IPS DF 19.7 (cell line): ENCODE data around the gene RNASE11.
"Not testable (repeated sequence)": the region's sequence is repeated elsewhere in the genome, so short reads cannot be mapped to it uniquely, and the experiment has no call there.

Source experiments
- DNase-seq: peaks from one replicate; pipeline ENCODE4 v3.0.0-alpha.2; 2013; ENCODE audit warnings: low read depth, low spot score

The RNASE11 gene

DNA sequence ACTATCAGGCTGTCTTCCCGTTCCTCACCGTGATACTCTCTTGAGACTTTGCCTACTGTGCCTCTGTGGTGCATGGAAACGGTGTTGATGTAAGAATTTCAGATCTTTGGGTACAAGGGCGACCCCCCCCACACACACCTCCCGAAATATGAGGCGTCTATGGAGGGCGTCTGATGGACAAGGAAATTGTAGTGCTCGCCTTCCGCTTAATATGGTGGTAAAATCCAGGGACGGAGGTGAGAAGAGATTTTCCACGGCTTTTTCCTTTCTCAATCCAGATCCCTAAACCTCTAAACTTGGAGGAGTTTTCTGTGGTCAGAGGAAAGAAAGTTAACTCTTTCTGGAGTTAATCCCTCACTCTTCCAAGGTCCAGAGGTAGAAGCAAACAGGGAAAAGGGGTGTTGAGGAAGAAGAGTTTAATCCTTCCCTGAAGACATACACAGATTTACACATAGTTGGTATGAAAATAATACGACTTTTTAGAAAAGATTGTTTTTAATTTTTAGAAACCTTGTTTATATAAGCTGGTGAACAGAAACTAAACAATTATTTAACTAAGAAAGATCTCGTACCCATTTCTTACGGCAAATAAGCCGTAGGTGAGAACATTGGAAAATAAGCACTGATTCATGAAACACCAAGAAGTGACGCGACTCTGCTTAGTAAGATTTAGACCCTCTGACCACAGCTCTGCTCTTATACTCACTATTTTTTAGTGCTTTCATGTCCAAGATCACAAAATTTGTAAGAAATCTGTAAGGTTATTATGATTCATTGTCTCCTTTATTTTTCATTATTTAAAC, 26.4 kb upstream of the RNASE11 start:
- no peak for DNase-seq

DNA sequence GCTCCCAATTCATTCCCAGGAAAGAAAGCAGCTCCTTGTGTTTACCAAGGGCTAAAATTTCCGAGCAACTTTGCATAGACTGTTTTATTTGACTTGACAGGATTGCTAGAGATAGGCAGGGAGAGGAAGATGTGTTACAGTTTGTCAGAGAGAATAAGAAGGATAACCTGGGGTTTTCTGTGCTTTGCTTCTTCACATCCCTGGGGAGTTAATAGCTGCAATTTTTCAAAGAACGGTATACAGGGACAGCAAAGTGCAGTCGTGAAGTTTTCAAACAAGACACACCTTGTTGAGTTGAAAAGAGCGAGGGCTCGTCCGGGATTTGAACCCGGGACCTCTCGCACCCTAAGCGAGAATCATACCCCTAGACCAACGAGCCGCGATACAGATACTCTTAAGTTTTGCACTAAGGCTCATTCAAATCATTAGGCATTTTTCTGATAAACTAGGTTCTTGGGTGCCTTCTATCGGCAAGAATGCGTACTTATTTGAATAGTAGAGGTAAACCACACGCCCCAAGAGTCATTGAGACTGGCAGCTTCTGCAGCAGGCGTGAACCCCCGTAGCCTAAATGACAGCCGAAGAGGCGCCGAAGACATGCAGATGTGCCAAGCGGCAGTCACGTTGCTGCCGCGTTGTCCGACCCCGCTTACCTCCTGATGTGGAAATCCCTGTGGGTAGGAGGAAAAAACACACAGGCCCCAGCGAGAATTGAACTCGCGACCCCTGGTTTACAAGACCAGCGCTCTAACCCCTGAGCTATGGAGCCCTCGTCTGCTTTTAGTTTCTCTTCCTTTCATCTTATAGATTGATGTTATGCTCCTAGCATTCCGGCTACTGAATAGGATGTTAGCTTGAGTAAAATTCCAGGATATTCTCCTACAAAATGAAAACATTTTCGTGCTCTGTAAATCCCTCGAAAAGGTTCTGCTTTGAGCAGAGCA, 25.6 kb upstream of the RNASE11 start:
- DNase-seq: no peak

DNA sequence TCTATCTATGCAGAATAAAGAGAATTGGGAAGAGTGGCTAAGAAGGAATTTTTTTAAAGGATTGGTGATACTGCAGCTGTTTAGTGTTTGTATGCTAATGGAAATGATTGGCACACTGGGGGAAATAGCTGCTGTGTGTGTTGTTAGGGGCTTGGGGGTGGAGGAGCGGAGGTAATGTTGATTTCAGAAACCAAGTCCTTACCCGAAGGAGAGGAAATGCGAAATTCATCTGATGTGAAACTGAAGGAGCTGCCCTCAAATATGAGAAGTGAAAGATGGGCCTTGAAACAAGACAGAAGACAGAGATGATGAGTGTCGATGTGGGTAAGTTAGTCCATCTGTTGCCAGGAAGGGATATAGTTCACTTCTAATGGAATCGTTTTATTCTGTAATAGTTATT, 24.6 kb upstream of the RNASE11 start:
- no peak for DNase-seq

DNA sequence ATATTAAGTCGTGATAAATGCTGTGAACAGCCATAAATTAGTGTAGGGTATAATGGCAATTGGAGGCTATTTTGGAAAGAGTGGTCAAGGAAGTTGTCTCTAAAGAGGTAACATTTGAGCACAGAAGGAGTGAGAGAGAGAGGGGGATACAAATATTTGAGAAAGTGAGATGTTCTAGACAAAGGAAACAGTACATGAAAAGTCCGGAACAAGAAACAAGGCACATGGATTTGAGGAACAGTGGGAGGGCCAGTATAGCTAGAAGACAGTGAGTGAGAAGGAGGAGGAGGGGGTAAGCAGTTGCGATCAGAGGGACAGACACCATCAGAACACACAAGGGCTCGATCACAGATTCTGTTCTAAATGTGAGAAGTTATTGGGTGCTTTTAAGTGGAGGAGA, 23.5 kb upstream of the RNASE11 start:
- no peak for DNase-seq

DNA sequence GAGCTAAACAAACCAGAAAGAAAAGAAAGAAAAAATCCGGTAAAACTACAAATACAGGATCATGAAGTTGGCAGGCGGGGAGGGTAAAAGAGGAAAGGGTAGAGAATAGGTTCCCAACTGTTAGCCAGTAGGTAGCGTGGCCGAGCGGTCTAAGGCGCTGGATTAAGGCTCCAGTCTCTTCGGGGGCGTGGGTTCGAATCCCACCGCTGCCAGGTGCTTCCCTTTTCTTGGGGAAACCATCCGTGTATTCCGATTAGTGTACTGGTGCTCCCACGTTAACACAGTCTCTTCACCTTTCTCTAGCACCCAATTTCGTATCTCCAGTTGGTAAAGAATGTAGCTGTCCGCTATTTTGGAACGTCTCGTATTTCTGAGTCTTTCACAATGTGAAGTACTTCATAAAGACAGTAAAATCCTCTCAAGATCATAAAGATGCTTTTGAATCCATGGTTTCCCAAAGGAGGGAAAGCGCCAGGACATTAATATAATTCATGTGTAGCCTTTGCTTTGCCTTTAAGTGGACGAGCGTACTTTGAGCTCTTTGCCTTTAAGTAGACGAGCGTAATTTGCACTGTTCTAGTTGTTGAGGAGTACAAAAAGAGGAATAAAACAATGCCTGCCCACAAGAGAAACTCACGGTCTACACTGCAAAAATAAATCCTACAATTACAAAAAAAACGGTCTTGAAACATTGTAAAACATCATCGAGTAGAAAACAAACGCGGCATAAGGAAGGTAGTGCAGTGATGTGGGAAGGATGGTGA, 22.4 kb upstream of the RNASE11 start:
- DNase-seq: no peak

DNA sequence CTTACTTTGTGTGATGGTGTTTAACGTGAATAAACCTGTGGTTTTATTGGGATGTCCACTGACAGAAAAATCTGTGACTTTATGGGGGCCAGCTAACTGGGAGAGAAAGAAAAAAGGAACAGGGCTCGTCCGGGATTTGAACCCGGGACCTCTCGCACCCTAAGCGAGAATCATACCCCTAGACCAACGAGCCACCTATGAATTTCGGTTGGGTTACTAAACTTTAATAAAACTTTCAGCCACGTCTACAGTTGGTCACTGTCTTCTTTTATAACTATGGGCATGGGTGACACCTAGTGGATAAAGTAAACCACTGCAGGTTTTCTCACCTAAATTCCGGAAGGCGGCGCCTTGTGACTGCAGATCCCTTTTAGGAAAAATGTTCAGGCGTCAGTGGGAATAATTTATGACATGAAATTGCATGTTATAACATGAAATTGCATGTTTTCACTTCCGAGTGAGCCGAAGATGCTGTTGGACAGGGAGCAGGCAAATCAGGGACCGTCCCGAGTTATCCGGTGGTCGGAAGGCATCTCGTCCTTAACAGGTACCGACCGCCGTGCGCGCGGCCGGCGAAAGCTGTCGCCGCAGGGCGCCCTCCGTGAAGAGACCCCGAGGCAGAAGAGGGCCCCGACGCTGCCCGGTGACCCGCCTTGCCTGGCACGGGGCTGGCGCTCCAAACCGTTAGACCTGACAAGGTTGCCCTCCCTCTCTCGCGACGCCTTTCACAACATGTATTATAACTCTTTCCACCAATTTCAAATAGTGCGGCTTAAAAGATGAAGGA, 21.6 kb upstream of the RNASE11 start:
- no peak for DNase-seq

DNA sequence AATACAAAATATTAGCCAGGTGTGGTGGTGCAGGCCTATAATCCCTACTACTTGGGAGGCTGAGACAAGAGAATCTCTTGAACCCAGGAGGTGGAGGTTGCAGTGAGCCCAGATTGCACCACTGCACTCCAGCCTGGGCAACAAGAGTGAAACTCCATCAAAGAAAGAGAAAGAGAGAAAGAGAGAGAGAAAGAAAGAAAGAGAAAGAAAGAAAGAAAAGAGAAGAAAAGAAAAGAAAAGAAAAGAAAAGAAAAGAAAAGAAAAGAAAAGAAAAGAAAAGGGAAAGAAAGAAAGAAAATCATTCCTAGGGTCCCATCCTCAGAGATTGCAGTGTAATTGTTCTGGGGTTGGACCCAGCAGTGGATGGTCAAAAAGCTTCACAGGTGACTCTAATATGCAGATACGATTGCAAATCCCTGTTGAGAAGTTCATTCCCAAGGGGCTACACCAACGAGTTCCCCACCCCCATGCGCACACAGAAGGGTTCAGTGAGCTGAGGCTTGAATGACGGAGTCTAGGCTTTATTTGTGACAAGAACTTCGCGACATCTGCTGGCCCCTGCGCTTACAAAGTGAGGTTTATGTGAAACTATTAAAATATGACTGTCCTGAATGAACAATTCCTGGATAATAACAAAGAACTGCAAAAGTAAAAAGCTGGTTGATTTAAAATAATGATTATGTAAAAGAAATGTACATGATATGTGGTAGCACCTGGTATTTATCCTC, 20.7 kb upstream of the RNASE11 start:
- no peak for DNase-seq

DNA sequence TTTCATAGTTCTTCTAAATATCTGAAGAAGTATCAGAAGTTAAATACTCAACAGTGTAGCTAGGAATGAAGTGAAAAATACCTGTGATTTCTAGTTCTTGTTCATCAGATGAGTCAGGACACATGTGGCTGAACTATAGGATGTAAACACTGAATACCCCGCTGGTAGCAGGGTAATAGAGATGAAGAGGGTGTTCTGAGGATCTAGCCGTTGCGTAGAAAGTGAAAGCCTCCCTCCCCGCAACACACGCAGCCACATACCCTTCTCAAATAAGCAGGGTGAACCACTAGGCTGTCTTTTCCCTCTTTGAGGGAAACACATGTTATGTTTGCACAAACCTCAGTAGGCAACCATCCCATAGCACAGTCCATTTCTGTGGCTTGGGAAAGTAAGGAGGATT, 19.8 kb upstream of the RNASE11 start:
- no peak for DNase-seq

DNA sequence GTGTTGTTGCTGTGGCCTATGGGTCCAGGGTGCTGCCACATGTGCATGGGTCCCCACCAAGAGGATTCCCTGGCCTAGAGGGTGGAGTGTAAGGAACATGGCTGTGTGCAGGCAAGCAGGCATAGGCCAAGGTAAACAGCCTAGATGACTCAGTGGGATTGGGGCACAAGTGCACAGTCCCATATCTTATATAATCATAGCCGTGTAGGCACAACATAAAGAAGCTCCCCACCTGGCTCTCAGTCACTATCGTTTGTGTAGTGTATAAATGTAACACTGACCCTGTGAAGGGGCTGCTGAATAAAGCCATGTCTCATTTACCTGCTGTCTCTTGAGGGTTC, 19.1 kb upstream of the RNASE11 start:
- DNase-seq: no peak

DNA sequence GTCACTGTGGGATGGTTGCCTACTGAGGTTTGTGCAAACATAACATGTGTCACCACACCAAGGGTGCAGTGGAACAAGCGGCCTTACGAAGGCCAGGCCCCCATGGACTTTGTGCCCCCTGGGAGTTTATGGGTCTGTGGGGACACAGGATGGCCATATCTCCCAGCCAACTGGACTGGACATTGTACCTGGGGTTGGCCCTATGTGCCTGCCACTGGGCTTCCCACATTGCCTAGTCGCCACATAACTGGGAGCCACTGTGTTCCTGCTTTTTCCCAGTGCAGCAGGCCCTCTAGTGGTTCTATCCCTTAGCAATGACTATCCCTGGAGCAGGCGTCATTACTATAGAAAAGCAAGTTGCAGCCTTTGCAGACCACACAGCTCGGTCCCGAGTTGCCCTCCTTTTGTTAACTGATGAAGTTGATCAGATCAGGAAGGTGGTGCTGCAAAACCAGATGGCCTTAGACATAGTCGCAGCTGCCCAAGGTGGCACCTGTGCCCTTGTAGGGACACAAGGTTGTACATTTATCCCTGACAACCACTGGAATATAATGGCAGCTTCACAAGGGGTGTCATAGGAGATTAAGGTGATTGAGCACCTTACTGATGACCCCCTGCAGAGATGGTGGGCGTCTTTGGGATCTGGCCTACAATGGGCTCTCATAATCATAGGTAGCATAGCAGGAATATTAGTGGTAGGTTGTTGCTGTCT, 18.5 kb upstream of the RNASE11 start:
- DNase-seq: peak; percentile 65

DNA sequence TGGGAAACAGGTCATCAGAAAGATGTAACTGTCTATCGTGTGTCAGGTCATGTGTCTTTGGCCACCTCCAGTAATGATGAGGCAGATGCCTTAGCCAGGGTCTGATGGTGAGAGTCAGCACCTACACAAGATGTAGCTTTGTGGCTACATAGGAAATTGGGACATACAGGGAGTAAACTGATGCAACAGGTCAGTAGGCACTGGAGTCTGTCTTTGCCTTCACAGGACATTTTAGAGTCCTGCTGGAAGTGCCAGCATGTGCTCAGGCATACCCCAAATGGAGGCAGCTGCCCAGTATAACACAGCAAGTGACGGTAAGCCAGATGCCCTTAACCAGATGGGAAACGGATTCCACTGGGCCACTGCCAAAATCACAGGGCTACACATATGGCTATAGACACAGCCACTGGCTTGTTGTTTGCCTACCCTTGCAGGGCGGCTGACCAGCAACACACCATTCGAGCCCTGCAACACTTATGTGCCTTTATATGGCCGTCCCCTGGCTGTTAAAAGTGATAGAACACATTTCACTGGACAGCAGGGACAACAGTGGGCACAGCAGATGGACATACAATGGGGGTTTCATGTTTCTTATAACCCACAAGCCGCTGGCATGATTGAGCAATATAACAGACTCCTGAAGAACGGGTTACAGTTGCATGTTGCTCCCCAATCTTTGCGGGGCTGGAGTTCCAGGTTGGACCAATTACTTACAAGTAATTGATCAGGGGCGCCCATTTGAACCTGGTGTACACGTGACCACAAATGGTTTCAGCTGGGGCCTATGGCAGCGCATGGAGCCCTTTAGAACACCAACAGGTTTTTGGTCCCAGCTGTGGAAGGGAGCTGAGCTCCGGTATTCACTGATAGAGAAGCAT, 16.3 kb upstream of the RNASE11 start:
- DNase-seq: no peak

DNA sequence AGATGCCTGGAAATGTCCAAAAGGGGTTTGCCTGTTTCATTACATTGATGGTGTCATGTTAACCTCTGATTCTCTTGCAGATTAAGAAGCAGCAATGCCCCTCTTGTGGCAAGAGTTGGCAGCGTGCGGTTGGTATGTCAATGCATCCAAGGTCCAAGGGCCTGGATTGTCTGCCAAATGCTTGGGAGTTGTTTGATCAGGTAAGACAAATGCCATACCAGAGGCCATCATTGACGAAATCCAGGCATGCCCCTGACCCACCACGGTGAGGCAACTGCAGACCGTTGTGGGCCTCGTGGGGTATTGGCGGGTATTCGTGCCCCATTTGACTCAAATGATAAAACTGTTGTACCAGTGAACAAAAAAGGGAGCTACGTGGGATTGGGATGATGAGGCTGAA, 14.8 kb upstream of the RNASE11 start:
- no peak for DNase-seq

DNA sequence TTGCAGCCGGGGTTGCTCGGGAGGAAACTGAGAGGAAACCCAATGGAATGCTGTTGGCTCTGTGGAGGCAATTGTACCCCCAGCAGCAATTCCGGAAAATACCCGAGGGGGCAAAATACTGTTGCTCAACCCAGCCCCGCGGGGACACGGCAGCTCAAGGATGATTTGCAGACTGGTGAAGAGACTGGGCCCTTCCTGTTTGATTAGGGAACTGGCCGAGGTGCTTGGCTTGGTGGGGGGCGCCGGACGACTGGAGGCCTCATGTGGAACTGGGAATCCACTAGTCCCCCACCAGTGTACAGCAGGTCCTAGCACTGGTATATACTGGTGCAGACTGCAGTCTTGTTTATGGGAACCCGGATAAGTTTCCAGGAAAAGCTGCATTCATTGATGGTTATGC, 13.7 kb upstream of the RNASE11 start:
- DNase-seq: no peak

DNA sequence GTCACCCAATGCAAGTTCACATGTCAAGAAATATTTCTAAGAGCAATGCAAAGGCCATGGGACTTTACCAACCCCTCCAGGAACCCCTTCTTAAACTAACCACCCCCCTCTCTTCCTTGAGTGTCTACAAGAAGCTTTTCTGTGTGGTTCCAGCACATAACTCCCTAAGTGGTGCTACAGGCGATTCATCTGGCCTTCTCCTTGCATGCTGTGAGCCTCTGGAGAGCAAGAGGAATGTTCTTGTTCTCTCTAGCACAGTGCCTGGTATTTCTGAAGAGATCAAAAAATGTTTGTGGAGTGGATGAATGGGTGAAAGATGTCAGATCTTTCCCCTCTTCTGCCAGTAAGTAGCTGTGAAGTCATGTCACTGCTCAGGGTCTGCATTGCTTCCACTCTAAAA, 9.3 kb upstream of the RNASE11 start:
- no peak for DNase-seq

DNA sequence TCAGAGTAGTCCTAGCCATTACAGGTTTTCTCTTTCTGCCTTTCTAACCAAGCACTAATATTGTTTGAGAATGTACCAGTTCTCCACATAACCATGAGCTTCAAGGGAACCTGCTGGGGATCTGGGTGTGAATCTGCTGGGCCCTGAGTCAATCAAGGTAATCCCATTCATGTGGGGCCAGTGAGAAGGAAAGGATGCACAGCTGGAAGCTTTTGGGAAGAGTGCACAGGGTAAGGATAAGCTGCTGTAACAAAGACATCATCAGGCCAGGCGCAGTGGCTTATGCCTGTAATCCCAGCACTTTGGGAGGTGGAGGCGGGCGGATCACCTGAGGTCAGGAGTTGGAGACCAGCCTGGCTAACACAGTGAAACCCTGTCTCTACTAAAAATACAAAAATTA, 7.9 kb upstream of the RNASE11 start:
- not testable (repeated sequence) for DNase-seq

DNA sequence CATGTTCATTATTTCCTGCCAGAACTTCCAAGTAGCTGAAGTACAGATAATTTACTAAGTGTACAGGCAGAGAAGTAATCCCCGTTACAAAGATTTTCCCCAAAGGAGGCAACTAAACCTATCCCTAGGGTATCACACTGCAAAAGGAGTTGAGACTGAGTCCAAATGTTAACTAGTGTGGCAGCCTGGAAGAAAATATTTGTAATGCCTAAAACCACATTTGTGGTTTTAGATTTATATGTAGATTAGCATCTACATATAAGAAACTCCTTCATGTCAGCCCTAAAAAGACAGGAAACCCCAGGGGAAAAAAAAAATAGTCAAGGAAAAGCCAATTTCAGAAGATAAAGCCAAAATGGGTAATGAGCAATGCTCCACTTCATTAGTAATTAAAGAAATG, 4.8 kb upstream of the RNASE11 start:
- no peak for DNase-seq

DNA sequence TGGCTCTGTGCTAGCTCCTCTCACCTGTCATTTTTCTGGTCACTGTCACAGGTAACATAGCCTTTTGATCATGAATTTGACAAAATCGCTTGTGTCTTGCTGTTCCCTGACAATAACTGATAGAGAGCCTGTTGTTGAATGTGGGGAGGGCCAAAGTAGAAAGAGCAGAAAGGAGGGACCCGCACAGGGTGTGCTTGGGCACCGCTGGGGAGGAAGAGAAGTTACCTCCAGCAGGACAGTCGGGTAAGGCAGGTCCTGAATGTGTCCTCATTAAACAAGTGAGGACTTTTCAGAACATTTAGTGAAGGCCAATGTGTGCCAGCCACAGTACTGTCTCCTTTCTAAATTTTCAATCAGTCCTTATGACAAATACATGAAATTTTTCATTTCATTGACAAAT, 3.4 kb upstream of the RNASE11 start, which contains the start of gene RNASE12:
Gene RNASE12 (minus strand): TSS at position 142 of the 400 bp plus-strand sequence. CDS start 653 bp downstream, outside the sequence.
- DNase-seq: no peak

DNA sequence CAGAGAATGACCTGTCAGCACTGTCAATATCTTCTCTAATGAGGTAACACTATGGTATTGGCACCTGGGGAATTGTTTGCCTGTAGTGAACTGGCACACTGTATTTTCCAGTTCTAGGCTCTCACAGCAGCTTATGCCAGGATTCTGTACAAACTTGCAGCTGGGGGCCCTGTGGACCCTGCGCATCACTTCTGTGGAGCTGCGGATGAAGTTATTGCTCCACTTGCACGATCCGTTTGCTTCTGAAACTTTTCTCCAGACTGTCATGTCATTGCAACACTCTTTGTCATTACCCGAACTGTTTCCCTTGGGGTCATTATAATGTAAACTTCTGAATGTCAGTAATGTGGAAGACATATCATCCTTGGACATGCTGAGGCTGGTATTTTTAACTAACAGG, 3.9 kb downstream of the RNASE11 start:
- no peak for DNase-seq

DNA sequence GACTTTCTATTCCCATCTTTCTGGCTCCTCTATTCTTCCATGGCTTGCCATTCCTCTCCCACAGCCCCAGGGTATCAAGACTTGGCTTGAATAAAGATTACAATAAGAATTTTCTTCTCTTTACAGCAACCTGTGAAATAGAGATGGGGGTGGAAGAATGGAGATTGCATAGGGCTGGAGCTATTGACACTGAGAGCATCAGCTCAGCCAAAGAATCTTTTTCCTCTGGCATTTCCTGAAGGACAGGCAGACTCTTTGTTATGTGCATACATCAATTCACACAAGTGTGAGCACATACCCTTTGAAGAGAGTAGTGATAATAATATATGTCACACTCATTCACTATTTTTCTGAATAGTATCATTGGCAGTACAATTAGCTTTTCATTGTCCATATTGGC, 4.7 kb downstream of the RNASE11 start:
- no peak for DNase-seq
